ENCODE measurements around the gene JAML.

- no peak for TF ChIP-seq EZH2 (IDR thresholded peaks at IDR 0.05)
- no peak for TF ChIP-seq CTCF (IDR thresholded peaks at IDR 0.05)
Measured at GRCh38 chr11:118167906-118168305, 56.9 kb downstream of the JAML start.
